GM19099 (cell line): ENCODE measurements around the gene NUTM1.

Experiments used
- POLR2A ChIP-seq: IDR thresholded peaks from 3 replicates; pipeline ENCODE4 v1.6.1; 2011; ENCODE audit warnings: low read depth; ENCODE audit not compliant: insufficient read length; ENCODE audit errors: extremely low read depth

The NUTM1 gene

DNA sequence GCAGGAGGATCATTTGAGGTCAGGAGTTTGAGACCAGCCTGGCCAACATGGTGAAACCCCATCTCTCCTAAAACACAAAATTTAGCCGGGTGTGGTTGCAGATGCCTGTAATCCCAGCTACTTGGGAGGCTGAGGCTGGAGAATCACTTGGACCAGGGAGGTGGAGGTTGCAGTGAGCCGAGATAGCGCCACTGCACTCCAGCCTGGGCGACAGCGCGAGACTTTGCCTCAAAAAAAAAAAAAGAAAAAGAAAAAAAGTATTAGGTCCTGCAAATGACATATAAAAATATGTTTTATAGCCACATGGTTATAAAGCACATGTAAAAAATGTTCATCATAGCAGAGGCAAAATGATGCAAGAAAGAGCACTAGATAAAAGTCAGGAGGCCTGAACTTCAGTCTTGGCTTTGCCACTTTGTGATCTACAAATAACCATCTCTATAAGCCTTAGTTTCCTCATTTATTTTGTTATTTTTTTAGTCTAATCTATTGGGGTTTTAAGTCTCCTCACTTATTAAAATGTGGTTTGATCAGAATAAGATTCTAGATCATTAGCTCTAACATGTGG, 10.5 kb upstream of the NUTM1 start:
- no peak for TF ChIP-seq POLR2A

DNA sequence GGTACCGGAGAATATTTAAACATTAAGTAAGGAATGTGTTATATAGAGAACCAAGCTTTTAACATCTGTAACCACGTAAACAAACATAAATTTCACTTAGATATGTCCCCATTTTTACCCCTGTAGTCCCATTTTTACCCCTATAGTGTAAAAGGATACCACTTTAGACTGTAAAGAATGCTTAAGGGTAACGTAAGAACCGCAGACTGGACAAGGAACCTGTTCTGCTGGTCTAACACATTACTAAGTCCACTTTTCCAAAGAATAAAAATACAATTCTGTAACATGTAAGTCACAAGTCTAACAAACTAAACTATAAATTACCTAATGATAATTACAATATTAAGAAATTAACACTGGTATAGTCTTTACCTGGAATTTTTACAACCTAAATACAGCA, 8.4 kb upstream of the NUTM1 start:
- no peak for TF ChIP-seq POLR2A

DNA sequence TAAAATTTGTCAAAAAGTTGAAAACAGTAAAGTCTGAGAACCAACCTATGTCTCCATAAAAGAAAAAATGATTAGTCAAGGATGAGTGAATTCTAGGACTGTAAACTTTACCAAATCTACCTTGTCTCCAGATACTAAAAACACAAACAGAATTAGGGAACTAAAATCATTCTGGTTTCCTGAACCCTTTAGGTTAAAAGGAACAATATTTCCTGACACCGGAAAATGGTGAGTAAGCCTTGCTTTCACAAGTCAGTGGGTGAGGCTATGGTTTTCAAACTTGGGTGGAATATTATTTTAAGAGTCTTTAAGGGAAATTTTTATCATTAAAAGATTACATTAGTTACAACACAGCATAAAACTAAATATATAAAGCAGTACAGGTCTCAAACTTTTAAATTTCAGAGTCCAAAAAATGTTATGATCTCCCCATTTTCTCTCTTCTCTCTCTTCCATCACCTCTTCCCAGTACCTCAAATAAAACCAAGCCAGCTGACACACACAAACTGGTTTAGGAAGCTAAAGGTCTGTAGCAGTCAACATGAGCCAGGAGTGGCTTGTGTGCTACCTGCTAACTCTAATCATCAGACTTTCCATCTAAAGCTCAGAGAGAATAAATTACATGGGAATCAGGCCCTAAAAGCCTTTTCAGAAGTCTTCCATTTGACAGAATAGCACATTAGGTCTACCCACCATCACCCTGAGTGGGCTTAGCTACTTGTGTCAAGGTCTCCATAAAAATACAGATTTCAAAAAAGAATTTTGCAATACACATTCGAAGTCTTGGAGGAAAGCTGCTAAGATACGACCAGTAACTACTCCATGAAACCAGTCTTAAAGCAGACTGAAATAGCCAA, 7.7 kb upstream of the NUTM1 start:
- no peak for TF ChIP-seq POLR2A

DNA sequence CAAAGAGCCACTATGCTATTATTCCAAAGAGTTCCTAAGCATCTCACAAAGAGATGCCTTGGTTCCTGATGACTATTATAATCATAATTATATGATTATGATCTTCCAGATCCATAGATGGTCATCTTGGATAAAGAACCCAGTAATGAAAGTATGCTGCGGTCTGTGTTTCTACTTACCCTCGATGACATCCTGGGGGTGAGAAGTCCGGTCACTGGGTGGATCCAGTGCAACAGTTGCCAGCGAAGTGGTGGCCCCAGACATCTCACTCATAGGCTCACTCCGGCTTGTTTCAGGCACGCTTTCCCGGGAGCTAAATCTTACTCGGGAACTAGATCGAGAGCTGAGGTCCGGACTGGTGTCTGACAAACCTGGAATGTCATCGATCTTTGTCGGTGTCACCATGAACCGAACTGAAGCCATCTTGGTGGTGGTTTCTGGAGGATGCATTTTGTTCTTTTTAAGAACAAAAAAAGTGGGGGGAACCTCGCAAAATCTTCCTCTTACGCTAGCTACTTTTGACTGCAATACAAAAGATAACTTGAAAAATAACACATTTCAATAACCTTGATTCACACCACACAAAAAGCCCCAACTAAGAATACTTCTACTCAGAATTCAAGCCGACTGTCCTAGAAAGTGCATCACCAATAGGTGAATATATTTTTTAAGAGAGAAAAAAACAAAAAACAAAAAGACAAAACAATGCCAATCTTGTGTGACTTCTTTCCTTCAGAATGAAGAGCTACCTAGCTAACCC, 6.7 kb upstream of the NUTM1 start:
- TF ChIP-seq POLR2A, result peak; percentile 6

DNA sequence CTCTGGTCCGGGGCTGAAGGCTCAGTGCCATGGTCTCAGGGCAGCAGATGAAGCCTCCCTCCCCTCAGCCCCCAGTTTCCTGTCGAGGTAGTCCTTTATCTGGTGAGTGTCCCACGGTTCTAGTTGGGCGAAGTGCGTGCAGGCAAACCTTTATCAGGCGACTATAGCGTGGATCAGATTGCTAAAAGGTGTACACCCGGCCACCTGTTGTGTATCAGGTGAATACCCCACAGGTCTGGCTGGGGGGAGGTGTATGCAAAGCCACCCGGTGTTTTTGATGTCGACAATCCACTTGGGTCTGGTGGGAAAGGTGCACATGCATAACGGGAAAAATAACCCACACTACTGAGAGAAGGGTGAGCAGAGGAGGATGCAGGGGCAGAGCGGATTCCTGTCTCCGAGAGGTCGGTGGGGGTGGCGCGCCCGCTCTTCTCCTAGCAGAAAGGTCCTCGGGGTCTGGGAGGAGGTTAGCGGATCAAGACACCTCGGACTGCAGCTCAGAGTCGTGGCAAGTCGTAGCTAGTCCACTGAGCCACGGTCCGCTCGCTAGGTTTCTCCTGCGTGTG, 6.0 kb upstream of the NUTM1 start:
- no peak for TF ChIP-seq POLR2A

DNA sequence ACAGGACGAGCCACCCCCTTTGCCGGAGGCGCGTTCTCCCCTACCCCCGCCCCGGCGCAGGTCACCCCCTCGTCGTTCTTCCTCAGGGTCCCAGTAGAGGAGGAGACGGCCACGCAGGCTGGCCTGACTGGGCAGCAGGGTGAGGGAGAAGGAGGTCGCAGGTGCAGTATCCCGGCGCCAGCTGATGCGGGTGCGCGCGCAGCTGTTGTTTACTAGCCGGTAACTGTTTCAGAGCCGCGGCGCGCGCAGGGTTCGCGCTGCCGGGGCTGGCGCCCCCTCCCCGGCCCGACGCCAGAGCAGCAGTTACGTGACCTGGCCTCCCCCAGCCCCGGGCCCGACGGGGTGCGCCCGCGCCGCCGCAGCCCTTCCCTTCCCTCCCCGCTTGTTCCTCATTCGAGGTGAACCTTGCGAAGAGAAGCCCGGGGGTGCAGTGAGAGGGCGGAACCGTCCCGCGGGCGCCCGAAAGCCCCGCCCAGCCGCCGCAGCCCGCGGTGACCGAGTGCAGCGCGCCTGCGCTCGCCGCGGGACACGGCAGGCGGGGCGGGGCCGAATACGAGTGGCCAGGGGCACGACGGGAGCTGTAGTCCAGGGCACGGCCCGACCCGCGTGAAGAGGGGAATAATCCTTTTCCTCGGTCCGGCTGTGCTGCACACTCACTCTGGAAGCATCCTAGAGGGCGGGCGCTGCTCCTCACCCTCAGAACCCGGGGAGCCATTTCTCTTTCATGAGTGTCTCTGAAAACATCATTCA, 5.4 kb upstream of the NUTM1 start, which contains the start of gene SLC12A6:
SLC12A6 (minus strand) TSS at position 225 of the 750 bp plus-strand sequence. CDS start 1,101 bp downstream, outside the sequence.
- TF ChIP-seq POLR2A, result peak; percentile 82

DNA sequence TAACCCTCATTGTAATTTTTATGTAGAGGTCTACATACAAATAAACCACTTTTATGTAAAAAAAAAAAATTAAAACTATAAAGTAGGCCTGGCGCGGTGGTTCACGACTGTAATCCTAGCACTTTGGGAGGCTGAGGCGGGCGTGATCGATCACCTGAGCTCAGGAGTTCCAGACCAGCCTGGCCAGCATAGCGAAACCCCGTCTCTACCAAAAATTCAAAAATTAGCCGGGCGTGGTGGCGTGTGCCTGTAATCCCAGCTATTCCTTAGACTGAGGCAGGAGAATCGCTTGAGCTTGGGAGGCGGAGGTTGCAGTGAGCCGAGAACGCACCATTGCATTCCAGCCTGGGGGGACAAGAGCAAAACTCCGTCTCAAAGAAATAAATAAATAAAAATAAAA, 4.8 kb upstream of the NUTM1 start:
- no peak for TF ChIP-seq POLR2A

DNA sequence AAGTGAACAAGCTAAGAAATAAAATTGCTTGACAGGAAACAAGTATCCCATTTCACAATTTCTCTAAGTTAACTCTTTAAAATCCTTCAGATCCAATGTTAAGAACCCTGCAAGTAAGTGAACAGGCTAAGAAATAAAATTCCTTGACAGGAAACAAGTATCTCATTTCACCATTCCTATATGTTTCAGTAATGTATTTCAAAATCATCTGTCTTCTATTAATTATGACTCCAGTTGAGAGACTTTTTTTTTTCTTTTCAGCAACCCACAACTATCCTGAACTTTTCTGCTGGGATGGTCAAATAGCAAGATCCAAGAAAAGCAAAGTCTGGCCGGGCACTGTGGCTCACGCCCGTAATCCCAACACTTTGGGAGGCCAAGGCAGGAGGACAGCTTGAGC, 3.2 kb upstream of the NUTM1 start:
- no peak for TF ChIP-seq POLR2A

DNA sequence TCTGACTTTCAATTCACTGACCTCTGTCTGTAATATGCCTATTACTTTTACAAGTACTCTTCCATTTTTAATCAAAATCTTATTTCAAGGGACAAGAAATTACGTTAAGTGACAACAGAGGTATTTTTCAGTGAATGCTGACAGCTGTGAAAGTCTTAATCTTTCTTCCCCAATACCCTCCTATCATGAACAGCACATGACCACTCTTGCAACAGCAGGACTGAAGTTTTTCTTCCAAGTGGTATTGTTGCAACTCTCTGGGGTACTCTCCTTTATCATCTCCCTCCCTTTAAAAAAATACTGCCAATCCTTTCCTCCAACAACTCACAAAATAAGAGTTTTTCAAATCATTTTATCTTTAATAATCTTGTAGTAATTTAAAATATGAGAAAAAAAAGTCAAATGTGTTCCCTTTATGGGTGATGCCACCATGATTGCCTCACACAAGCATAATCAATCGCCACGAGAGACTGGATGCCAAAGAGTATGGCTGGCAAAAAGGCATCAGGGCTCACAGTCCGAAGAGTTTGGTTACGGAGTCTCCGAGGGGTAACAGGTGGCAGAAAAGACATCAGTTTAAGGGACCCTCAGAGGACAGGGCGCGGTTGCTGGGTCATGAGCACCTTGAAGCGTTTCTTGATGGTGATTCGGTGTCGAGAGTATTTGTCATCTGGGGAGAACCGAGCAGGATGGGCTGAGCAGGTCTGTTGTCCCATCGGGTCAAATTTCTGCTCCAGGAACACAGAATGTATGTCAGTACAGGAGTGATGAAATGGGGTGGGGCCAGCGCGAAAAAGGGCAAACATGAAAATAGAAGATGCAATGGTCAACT, 1.5 kb upstream of the NUTM1 start:
- no peak for TF ChIP-seq POLR2A

DNA sequence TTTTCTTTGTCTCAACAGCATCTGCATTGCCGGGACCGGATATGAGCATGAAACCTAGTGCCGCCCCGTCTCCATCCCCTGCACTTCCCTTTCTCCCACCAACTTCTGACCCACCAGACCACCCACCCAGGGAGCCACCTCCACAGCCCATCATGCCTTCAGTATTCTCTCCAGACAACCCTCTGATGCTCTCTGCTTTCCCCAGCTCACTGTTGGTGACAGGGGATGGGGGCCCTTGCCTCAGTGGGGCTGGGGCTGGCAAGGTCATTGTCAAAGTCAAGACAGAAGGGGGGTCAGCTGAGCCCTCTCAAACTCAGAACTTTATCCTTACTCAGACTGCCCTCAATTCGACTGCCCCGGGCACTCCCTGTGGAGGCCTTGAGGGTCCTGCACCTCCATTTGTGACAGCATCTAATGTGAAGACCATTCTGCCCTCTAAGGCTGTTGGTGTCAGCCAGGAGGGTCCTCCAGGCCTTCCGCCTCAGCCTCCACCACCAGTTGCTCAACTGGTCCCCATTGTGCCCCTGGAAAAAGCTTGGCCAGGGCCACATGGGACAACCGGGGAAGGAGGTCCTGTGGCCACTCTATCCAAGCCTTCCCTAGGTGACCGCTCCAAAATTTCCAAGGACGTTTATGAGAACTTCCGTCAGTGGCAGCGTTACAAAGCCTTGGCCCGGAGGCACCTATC, 5.0 kb downstream of the NUTM1 start:
- no peak for TF ChIP-seq POLR2A

DNA sequence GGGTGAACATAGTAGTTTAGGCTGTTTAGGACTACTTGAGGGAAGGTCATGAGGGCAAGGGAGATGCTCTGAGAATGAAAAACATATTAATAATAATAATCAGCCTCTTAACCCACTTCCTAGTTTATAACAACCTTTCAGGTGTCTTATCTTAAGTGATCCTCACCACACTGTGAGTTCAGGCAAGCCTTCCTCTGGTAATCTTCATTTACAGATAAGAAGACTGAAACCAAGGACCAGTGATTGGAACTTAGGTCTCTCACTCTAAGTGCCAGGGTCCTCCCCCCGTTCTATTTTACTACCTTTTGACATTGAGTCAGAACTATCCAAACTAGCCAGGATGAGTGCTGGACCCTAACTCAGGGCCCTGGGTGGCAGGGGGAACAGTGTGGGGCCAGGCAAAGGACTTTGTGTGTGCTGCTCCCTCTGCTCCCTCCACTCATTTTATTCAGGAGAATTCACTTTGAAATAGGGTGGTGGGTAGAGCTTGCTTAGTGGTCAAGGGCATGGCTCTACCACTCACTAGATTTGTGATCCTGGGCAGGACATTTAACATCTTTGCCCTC, 5.7 kb downstream of the NUTM1 start:
- TF ChIP-seq POLR2A, result no peak

DNA sequence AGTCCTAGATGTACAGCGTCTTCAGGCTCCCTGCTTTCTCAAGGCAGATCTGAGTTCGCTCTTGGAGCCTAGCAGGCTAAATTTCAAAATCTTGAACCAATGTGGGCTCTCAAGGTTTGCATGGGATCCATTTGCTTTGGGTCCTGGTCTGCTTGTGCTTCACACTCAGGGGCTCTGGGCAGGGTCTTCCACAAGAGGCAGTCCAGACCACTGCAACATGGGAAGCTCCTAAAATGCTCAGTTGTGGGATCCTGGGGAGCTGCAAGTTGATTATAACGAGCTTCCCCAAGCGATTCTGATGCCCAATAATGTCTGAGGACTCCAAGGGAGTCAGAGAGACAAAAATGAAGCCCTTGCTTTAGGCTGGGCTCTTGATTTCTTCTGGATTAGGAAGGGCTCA, 6.7 kb downstream of the NUTM1 start:
- TF ChIP-seq POLR2A, result no peak

DNA sequence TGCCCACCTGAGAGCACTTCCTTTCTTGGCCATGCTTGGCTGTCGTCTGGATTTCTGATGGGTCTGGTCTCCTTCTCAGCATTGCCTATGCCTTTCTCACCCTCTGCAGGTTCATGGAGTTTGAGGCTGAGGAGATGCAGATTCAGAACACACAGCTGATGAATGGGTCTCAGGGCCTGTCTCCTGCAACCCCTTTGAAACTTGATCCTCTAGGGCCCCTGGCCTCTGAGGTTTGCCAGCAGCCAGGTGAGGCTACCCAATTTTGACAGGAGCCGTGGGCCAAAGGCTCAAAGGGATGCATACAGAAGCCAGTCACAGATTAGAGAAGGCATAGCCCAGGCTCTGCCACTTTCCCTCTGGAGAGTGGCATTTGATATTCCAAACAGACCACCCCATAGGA, 10.5 kb downstream of the NUTM1 start:
- TF ChIP-seq POLR2A, result no peak
